ENCODE measurements around the gene GALR1. TPM values are rescaled to one million over a fixed set of nuclear protein-coding genes. Genes with fewer than 3 reads are reported as not detected.

GALR1 gene
- total RNA-seq, 6 experiments from 2014 or later = not detected

GRCh38 chr18:77314952-77315351, 65.3 kb downstream of the GALR1 start:
- H3K9me3 Mint-ChIP-seq = peaks cover 37% of the 10 kb centered on the region
- H3K36me3 Mint-ChIP-seq (ENCODE audit: low read depth) = peaks cover 11% of the 10 kb centered on the region; the same call in 1 of the 2 replicates
- H3K4me3 Mint-ChIP-seq = no peak overlapping the region
- peaks cover 2% of the 10 kb centered on the region; the same call in 1 of the 2 replicates for H3K27me3 Mint-ChIP-seq (ENCODE audit: insufficient read depth)
- H3K27ac Mint-ChIP-seq = no peak overlapping the region
- no peak for DNase-seq
- TF ChIP-seq CTCF (IDR thresholded peaks at IDR 0.05) = no peak
- H3K4me1 Mint-ChIP-seq (ENCODE audit: low read depth) = no peaks in the 10 kb centered on the region

GRCh38 chr18:77316008-77316407, 66.4 kb downstream of the GALR1 start:
- no peak for TF ChIP-seq CTCF (IDR thresholded peaks at IDR 0.05)
- no peaks in the 10 kb centered on the region for H3K27me3 Mint-ChIP-seq (ENCODE audit: insufficient read depth)
- no peak overlapping the region for H3K4me3 Mint-ChIP-seq
- no peak for DNase-seq
- H3K9me3 Mint-ChIP-seq = peaks cover 32% of the 10 kb centered on the region
- H3K36me3 Mint-ChIP-seq (ENCODE audit: low read depth) = peaks cover 8% of the 10 kb centered on the region; the same call in 1 of the 2 replicates
- H3K4me1 Mint-ChIP-seq (ENCODE audit: low read depth) = no peaks in the 10 kb centered on the region
- H3K27ac Mint-ChIP-seq = no peak overlapping the region

- Mint-ChIP-seq H3K9me3 (peaks cover 32% of the 10 kb centered on the region), H3K36me3 (ENCODE audit: low read depth) (peaks cover 8% of the 10 kb centered on the region; the same call in 1 of the 2 replicates), H3K4me3 (no peak overlapping the region), H3K27ac (no peak overlapping the region), H3K27me3 (ENCODE audit: insufficient read depth) (no peaks in the 10 kb centered on the region), H3K4me1 (ENCODE audit: low read depth) (no peaks in the 10 kb centered on the region)
- DNase-seq = no peak
- TF ChIP-seq CTCF (IDR thresholded peaks at IDR 0.05) = no peak
These were observed 67.0 kb downstream of the GALR1 start for GRCh38 chr18:77316641-77317040.

GRCh38 chr18:77320971-77321559, 71.4 kb downstream of the GALR1 start:
- H3K27me3 Mint-ChIP-seq (ENCODE audit: insufficient read depth) = no peaks in the 10 kb centered on the region; the same call in 1 of the 2 replicates
- H3K27ac Mint-ChIP-seq = no peak overlapping the region
- H3K4me3 Mint-ChIP-seq = no peak overlapping the region
- no peaks in the 10 kb centered on the region for H3K36me3 Mint-ChIP-seq (ENCODE audit: low read depth)
- DNase-seq = no peak
- peaks cover 26% of the 10 kb centered on the region for H3K9me3 Mint-ChIP-seq
- no peak for TF ChIP-seq CTCF (IDR thresholded peaks at IDR 0.05)
- no peaks in the 10 kb centered on the region for H3K4me1 Mint-ChIP-seq (ENCODE audit: low read depth)

- Mint-ChIP-seq H3K9me3 (peaks cover 21% of the 10 kb centered on the region), H3K27me3 (ENCODE audit: insufficient read depth) (no peaks in the 10 kb centered on the region; the same call in 1 of the 2 replicates), H3K4me1 (ENCODE audit: low read depth) (no peaks in the 10 kb centered on the region), H3K36me3 (ENCODE audit: low read depth) (no peaks in the 10 kb centered on the region), H3K27ac (no peak overlapping the region), H3K4me3 (no peak overlapping the region; the same call in 1 of the 2 replicates)
- TF ChIP-seq CTCF (IDR thresholded peaks at IDR 0.05) = no peak
- DNase-seq = no peak
These were observed 72.5 kb downstream of the GALR1 start for GRCh38 chr18:77321823-77322805.

Measured in HFFc6 (cell line).